Heart right ventricle (tissue), 16 donors: ENCODE measurements around the gene AP5Z1. TPM values are rescaled to one million over a fixed set of nuclear protein-coding genes. Genes with fewer than 3 reads are reported as not detected.

Experiments
- ATAC-seq, 8 donors: fragments of 200-7000 bp; cut with Tn5 transposase; one replicate each; pipeline ENCODE4 v1.9.1; 2020; ENCODE audit warnings: mild to moderate bottlenecking in 8 of 8, moderate library complexity in 8 of 8, moderate number of reproducible peaks in 1 of 8
- DNase-seq, 2 donors: peaks; one replicate each; pipeline ENCODE4 v3.0.0-alpha.2; 2020
- H3K27ac ChIP-seq, 10 donors: fragments of 200-600 bp; sonication (generic) in 2 of 10; one replicate each; pipeline versions ENCODE4 v1.5.0 to v1.8.0; 2020 to 2022; ENCODE audit warnings: mild to moderate bottlenecking in 3 of 10
- H3K27me3 ChIP-seq, 7 donors: fragments of 200-600 bp; one replicate each; pipeline ENCODE4 v1.8.0; 2021 to 2022; ENCODE audit warnings: mild to moderate bottlenecking in 2 of 7
- H3K36me3 ChIP-seq, 9 donors: fragments of 200-600 bp; sonication (generic) in 1 of 9; one replicate each; pipeline versions ENCODE4 v1.5.0 to v1.8.0; 2020 to 2022; ENCODE audit warnings: mild to moderate bottlenecking in 2 of 9
- H3K4me1 ChIP-seq, 9 donors: fragments of 200-600 bp; sonication (generic) in 1 of 9; one replicate each; pipeline versions ENCODE4 v1.5.0 to v1.8.0; 2020 to 2022; ENCODE audit warnings: mild to moderate bottlenecking in 4 of 9
- H3K4me3 ChIP-seq, 10 donors: fragments of 200-600 bp; sonication (generic) in 2 of 10; one replicate each; pipeline versions ENCODE4 v1.5.0 to v1.8.0; 2020 to 2022; ENCODE audit warnings: mild to moderate bottlenecking in 7 of 10, moderate library complexity in 2 of 10
- H3K9me3 ChIP-seq, 11 donors: fragments of 200-600 bp in 10 of 11; sonication (generic) in 2 of 11; one replicate each; pipeline versions ENCODE4 v1.5.0 to v1.8.0; 2013 to 2022; ENCODE audit warnings: mild to moderate bottlenecking in 2 of 11, control low read depth in 1 of 11, moderate library complexity in 1 of 11
- CTCF ChIP-seq, 9 donors: fragments of 200-600 bp; sonication (generic) in 2 of 9; IDR thresholded peaks; one replicate each; pipeline versions ENCODE4 v1.5.0 to v1.8.0; 2021 to 2022; ENCODE audit warnings: antibody characterized with exemption in 9 of 9, mild to moderate bottlenecking in 5 of 9, moderate library complexity in 1 of 9
- WGBS, 2 donors: extraction: QIAGEN DNeasy Blood & Tissue Kit; methylation state at CpG; one replicate each; pipeline ENCODE4 v1.1.7; 2013; ENCODE audit warnings: inconsistent platforms in 1 of 2; 5-methylcytosine and 5-hydroxymethylcytosine counted together
- intact Hi-C, 10 donors: fragments of 100-400 bp; cut with DNase I; formaldehyde crosslinking; loops; one replicate each; pipeline versions ENCODE4 v1.11.1 to v1.14.2; 2022
- polyA plus RNA-seq, 2 donors: library from polyadenylated mRNA; stranded (reverse); fragments of 200-250 nt; gene quantifications; one replicate each; pipeline ENCODE4 v1.2.3, GENCODE V29; 2013
- total RNA-seq, 10 donors: library from RNA; stranded (reverse); fragmentation: NEBNext Ultra II Directional in 3 of 10; extraction: Animal tissue kit (Norgen Biotek cat#: 25700) in 3 of 10; gene quantifications; one replicate each; pipeline versions ENCODE4 v1.2.1 to v1.2.4, GENCODE V29; 2021 to 2023
- donor health status: Arrhythmogenic right ventricular cardiomyopathy.
- donor health status: ischemic (EF 13 %, LVEDD 7.1; RV severe dilation, severe dysfunction).
- donor health status: healthy with polysubstance abuse.
- donor health status: DM: no; HTN: yes; CAD: no.
- donor health status: DM: no; HTN: no; CAD: no.
- donor health status: ischemic (EF 25% LVEDD 6.9; RV normal size, moderate dysfunction).
- donor health status: ischemic (EF 25% LVEDD 5.7; RV mildly dilated, moderate dysfunction).
- donor health status: healthy.
- donor health status: DM: yes; HTN: yes; CAD: no.
- donor health status: Ischemic cardiomyopathy.
- donor health status: ischemic (EF 35%, LVEDD 5.7; RV mildly dilated, moderate dysfunction).
- donor health status: nonischemic (EF 11% LVEDD 7.7; RV severe dilation, severe dysfunction).
- donor health status: DM: yes; HTN: yes; CAD: no.
- donor health status: PGD.
- donor health status: ischemic (EF 29% LVEDD 5.4; RV normal size, mild dysfunction).
- donor health status: nonischemic (EF 23%, LVEDD 6.1; RV moderate dilation, normal function).

Gene AP5Z1
- total and polyA plus RNA-seq, 12 donors = 8.5 to 30.9 (median 12.7) TPM

DNA sequence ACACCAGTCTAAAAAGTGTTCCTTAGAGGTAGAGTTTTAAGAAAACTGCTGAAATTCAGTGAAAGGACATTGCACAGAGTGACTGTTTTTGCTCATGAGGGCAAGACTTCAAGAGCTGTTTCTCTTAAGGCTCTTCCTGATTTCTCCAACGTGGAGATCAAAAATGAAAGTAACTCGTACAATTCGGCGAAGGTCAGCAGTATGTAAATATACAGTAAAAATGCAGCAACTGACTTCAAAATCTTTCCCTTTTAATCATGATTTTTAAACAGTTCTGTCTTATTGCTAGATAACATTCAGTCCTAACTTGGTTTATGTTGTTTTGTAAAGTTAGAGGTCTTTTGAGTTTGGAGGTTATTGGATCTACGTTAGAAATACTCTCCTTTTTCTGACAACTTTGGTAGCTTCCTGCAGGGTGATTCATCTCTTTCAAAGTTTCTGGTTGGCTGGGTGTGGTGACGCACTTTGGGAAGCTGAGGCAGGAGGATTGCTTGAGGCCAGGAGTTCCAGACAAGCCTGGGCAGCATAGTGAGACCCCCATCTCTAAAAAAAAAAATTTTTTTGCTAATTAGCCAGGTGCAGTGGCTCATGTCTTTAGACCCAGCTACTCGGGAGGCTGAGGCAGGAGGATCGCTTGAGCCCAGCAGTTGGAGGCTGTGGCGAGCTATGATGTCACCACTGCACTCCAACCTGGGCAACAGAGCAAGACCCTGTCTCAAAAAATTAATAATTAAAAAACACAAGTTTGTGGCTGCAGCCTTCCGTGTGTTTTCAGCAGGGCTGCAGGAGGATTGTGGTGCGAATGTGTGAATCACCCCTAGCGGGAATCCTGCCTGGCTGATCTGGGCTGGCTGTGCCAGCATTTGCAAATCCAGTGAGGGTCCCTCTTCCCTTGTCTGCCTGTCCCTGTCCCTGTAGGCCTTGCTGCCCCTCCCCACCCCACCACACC lies 29.2 kb upstream of the AP5Z1 start:
- TF ChIP-seq CTCF (IDR thresholded peaks at IDR 0.05) = no peak
- Histone ChIP-seq H3K4me1 (peaks cover 16 to 67% (median 60%) of the 10 kb centered on the region in 9 donors), H3K27me3 (no peaks in the 10 kb centered on the region), H3K36me3 (peaks cover 0 to 28% (median 22%) of the 10 kb centered on the region in 9 donors), H3K4me3 (peak overlapping the region in 8 of 10 donors; percentile 1 to 47 (median 36)), H3K9me3 (no peaks in the 10 kb centered on the region), H3K27ac (peak overlapping the region; percentile 81 to 97 (median 92))
- WGBS, 2 donors = 51 to 65% methylated on average over 12 of the region's 12 CpGs
- intact Hi-C loops = loop anchor here in 6 of 10 donors (2.0 to 10.0 kb wide), 6 partner anchors 39 to 105 kb away; partner anchors contain the start of gene FOXK1 (in 5 of the 6)
- no peak for ATAC-seq
- DNase-seq = no peak

- H3K4me3 ChIP-seq = peak overlapping the region in 3 of 10 donors; percentile 37 to 40 (median 37)
Observed at GRCh38 chr7:4747013-4747412, 28.4 kb upstream of the AP5Z1 start.

GRCh38 chr7:4747746-4748145 lies 27.7 kb upstream of the AP5Z1 start:
- Histone ChIP-seq H3K4me3 (no peak overlapping the region), H3K4me1 (peaks cover 16 to 67% (median 60%) of the 10 kb centered on the region in 9 donors), H3K27ac (peak overlapping the region; percentile 53 to 97 (median 90)), H3K9me3 (no peaks in the 10 kb centered on the region), H3K27me3 (no peaks in the 10 kb centered on the region), H3K36me3 (peaks cover 0 to 28% (median 8%) of the 10 kb centered on the region in 9 donors)
- intact Hi-C loops = loop anchor here in 5 of 10 donors (2.0 to 10.0 kb wide), 5 partner anchors 40 to 105 kb away; partner anchors contain the start of gene FOXK1 (in 4 of the 5)
- ATAC-seq (no peak), DNase-seq (no peak)
- no peak for TF ChIP-seq CTCF (IDR thresholded peaks at IDR 0.05)
- WGBS, 2 donors = 56 to 65% methylated on average over 11 of the region's 11 CpGs

More at GRCh38 chr7:4747013-4747412, 28.4 kb upstream of the AP5Z1 start:
- Histone ChIP-seq H3K9me3 (no peaks in the 10 kb centered on the region), H3K36me3 (peaks cover 0 to 28% (median 16%) of the 10 kb centered on the region in 9 donors), H3K27me3 (no peaks in the 10 kb centered on the region), H3K27ac (peak overlapping the region; percentile 81 to 97 (median 92)), H3K4me1 (peaks cover 16 to 67% (median 60%) of the 10 kb centered on the region in 9 donors)
- 54 to 71% methylated on average over 22 of the region's 22 CpGs for WGBS, 2 donors
- peak in 1 of 2 donors; percentile 52 for DNase-seq
- intact Hi-C loops = loop anchor here in 5 of 10 donors (2.0 to 10.0 kb wide), 5 partner anchors 40 to 105 kb away; partner anchors contain the start of gene FOXK1 (in 4 of the 5)
- no peak for ATAC-seq
- TF ChIP-seq CTCF (IDR thresholded peaks at IDR 0.05) = no peak

DNA sequence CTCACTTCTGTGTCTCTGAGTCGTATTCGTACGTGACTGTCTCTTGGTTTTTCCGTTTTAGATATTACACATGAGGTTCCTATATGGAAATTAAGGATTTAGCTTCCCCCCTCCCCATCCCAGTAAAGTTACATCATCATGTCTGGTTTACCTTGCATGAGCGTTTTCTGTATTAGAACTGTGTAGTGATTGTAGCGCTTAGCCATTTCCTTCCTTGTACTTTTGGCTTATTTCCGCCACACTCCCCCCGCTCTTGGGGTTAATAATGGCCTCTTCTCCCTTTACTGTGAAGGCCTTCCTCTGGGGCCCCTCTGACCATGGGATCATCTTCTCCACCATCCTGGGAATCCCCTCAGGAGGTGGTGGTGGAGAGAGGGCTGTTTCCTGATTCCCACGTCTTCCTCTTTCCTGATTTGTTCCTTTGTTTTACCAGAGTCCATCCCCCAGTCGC lies 27.2 kb upstream of the AP5Z1 start:
- Histone ChIP-seq H3K36me3 (peaks cover 0 to 25% (median 3%) of the 10 kb centered on the region in 9 donors), H3K27me3 (no peaks in the 10 kb centered on the region), H3K4me3 (no peak overlapping the region), H3K4me1 (peaks cover 16 to 67% (median 61%) of the 10 kb centered on the region in 9 donors), H3K9me3 (no peaks in the 10 kb centered on the region), H3K27ac (peak overlapping the region; percentile 53 to 97 (median 90))
- TF ChIP-seq CTCF (IDR thresholded peaks at IDR 0.05) = no peak
- WGBS, 2 donors = 53 to 54% methylated on average over 10 of the region's 10 CpGs
- ATAC-seq = no peak
- intact Hi-C loops = loop anchor here in 5 of 10 donors (5.0 to 10.0 kb wide), 4 partner anchors 41 to 106 kb away; partner anchors contain the start of gene FOXK1 (in 3 of the 5)
- peak in 1 of 2 donors; percentile 51 for DNase-seq
